Medulla oblongata (tissue), 1 donor: Measurements from ENCODE around the gene NRG2.

Experiments used
- DNase-seq: peaks from one replicate; pipeline ENCODE4 v3.0.0-alpha.2; 2015; ENCODE audit errors: extremely low spot score

The NRG2 gene

DNA sequence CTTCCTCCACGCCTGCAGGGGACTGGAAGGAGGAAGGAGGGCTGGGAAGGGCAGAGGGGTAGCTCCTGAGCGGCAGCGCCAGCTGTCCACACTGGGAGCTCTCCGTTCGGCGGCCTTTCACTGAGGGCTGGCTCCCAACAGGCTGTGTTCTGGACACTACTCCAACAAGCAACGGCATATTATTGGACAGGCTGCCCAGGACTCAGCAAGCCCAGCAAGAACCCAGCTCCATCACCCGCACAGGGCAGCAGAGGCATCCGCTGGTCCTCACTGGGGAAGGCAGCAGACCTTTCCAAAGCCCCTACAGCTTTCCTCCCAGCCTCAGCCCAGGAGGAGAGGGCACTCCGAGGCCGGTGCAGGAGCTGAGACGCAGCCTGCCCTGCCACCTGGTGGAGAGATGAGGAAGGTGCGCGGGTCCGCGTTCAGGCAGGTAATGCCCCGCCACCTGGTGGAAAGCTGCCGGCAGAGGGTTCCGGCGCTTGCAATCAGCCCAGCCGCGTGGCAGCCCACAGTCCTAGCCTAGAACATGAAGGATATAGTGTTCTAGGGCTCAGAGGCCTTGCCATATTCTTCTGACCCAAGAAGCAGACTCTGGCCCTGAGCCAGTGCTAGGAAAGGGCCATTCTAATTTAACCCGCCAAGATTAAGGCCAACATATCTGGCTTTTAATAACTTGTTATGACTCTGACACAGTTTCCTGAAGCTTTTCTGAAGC lies 74.4 kb downstream of the NRG2 start:
- DNase-seq, result peak; percentile 88

DNA sequence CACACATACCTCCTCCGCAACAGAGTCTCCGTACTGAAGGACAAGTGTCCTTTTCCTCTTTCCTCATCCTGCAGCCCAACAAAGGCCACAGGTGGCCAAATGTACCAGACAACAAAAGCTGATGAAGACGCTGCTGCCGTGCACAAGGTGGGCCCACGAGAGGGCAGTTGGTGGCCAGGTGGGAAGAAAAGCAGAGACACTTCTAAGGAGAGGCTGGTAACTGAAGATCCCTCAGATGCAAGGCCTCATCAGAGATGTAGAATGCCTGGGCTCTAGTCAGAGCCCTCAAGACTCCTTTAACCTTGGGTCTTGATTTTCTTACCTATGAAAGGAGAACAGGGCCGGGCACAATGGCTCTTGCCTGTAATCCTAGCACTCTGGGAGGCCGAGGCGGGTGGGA lies 75.7 kb downstream of the NRG2 start:
- DNase-seq, result no peak

DNA sequence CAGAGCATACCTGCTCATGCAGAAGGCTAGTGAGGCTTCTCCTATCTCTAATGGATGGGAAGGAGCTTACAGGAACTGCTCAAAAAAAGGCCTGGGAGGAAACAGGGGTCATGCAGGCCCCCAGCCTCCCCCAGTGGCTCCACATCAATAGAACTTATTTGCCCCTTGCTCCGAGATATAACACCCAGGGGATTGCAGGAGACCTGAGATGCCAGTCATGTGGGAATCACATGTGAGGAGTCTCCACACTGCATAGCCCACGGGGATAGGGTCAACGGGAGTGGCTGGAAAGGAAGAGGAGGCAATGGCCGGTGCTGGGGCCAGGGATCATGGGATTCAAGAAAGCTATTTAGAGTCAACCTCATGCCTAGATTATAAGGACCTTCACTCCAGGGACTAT lies 76.2 kb downstream of the NRG2 start:
- no peak for DNase-seq

DNA sequence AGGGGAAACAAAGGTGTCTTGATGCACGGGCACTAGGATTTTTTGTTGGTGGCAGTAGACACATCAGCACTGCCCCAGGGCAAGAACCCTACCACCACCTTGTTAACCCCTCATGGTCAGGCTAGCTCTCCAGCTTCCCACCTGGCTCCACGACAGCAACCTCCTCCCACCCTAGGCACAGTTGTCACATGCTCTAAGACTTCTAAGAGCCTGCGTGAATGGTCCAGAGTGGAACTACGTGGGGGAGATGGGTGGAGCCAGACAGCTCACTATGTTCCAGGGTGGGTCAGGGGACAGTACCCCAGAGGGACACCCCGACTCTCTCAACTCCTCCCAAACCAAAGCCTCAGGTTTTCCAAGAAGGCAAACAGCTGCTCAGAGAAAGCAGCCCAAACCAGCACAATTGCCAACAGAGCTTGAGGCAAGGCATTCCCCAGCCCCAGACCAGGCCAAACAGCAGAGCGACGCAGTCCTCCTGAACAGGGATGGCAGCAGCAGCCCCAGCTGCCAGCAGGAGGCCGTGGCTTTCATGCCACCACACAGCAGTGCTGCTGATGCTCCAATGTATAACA lies 78.0 kb downstream of the NRG2 start:
- DNase-seq, result no peak

DNA sequence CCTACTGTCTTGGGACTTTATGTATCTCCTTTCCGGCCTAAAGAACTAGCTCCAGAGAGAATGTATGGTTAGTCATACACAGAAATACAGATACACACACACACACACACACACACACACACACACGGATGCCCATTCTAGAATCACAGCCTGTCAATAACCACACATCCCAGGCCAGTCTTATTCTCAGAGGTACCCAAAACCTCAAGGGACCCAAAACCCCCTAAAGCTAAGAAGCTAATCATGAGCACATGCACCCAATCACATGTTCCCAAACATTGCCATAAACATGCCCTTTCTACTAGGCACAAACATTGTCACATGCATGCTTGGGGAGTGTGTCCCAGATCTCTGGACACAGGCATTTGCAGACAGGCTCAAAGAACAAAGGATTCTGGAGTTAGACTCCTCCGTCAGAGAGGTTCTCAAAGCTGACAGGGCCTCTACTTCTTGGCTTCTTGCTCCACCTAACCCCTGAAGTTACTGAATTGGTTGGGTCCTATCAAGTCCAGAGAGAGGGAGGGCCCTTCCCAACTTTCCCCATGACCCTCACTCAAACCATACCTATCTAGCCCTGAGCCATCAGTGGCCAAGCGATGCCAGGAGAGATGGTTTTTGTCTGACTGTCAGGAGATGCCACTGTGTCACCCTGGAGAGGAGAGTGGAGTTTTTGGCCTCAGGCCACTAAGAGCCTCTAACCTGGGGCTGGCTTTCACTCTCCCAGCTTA lies 78.7 kb downstream of the NRG2 start:
- peak; percentile 35 for DNase-seq

DNA sequence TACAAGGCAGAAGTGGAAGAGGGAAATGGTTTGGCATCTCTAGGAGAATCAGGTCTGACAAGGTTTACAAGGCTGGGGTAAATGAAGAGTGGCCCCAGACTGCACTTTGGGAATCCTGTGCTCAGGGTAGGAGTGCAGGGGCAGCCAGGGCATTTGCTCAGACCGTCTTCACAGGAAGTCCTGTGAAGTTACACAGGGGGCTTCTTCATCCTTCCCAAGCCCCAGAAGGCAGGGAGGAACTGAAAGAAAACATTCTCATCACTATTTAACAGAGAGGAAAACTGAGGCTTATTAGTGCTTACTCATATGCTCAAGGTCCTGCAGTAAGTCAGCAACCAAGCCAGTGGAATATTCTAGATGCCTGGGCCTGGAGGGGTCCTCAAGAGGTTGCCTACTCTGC lies 80.7 kb downstream of the NRG2 start:
- DNase-seq, result no peak

DNA sequence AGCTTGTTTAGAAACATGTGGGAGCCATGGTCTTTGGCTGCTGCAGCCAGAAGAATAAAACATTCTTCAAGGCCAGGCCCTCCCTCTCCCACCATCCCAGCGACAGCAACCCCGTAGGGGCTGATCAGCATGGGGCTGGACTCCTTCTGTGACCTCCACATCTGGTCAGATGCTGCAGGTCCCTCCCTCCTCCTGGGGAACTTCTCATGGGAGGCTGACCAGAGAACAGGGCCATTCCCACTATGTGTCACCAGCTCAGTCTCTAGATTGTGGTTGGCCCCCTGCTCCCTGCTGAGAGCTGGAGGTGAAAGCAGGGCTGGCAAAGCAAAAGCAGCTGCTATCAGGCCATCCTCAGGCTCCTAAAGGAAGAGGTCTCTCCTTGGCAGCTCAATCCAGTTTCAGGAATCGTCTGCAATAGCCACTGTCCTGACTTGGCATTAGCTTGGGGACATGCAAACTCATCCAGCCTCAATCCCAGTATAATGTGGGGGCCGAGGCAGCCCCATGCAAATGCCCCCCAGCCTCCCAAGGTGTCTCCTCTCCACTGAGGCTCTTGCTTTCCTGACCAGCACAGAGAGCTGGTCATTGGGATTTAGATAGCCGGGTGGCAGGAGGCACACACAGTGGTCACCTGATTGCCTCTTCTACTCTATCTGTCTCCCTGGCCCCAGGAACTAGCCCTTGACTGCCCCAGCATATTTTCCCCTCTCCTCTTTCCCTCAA lies 81.5 kb downstream of the NRG2 start:
- DNase-seq, result peak; percentile 29

DNA sequence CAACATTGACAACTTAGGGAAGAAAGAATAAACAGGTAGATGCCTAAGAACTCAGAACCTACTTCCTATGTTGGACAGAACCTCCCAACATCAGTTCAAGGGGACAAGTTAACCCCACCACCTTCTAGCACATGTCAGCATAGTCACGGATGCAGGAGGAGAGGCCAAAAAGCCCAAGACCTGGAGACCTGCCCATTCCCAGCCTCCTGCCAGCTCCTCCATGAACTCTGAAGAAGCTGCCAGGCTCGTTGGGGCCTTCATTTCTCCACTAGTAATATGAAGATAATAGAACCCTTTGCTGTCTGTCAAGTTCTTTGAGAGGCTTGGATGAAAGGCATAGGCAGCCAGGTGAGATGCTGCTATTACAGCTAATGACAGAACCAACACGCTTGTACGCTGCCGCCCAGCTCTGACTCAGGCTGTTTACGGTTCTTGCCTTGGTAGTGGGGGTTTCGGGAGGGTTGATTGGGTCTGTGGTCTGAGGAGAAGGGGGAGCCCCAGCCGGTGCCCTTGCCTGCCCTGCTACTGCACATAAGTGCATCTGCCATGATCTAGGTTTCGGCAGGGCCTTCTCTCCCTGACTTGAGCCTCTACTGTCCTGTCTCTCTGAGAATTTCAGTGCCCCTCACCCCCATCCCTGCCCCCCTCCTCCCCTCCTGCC lies 82.2 kb downstream of the NRG2 start:
- no peak for DNase-seq

DNA sequence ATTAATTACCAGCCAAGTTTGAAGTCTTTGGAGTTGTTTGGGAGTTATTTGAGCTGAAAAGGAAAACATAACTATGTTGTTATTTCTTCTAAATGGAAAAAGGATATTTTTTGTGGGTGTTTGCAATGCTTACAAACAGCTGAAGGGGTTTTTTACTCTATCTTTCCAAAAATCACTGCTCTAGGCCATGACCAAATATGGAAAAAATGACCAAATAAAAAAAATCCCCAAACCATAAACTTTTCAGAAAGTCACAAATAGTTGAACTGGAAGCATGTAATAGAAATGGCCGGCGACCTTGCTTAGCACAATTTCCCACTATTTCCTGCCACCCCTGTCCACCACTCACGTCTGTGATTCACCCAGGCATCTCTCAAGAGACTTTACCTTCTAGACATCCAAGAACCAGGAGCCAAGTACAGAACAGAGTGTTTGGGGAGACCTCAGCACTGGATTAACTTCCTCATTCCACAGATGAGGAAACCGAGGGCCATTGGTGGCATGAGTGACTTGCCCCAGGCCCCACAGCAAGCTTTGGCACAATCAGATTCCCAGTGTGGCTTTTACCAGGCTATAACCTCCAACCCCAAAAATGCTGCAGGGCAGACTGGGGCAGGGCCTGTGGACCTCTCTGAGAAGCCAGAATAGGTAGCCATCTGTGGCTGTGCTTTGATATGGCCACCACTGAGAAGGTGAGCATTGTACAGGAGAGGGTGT lies 84.5 kb downstream of the NRG2 start:
- DNase-seq, result no peak

DNA sequence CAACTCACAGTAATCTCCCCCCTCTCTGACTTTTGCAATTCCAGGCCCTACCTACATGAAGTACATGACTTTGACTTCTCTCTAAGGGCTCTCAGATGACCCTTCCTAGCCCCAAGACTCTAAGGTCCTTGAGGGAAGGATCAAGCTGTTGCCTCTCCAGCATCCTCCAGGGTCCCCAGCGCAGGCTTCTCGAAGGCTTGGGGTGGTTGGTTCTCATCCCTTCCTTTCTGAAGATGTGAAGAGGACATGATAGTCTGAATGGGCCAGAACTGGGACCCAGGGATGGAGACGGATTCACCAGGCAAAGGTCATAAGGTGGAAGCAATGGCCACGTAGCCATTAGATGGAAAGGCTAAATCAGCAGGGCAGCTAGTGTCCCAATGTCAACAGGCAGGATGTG lies 86.8 kb downstream of the NRG2 start:
- no peak for DNase-seq

DNA sequence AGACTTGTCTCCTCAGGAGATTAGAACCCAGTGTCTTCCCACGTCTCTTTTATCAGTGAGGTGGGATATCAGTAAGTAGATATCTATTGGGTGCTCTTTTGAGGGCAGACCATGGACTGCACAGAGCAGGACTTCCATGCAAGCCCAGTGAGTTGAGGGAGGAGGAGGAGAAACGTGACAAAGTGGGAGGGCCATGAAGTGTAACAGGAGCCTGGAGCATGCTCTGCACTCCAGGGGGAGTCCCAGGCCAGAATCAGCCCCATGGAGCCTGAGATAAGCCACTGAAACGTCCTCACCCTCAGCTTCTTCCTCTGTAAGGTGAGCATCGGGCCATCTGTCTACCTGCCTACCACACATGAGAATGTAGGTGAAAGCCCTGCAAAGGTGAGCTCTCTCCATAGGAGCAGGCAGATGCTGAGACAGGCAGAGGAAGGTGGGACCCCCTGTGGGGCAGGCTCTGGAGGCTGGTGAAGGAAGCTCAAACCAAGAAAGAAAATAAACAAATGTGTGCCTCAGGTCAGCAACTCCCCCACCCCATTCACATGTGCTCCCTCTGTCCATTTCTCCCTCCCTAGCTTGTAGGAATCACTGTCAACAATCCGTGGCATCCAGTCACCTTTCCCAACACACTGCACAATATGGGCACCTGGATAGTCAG lies 87.4 kb downstream of the NRG2 start:
- no peak for DNase-seq

DNA sequence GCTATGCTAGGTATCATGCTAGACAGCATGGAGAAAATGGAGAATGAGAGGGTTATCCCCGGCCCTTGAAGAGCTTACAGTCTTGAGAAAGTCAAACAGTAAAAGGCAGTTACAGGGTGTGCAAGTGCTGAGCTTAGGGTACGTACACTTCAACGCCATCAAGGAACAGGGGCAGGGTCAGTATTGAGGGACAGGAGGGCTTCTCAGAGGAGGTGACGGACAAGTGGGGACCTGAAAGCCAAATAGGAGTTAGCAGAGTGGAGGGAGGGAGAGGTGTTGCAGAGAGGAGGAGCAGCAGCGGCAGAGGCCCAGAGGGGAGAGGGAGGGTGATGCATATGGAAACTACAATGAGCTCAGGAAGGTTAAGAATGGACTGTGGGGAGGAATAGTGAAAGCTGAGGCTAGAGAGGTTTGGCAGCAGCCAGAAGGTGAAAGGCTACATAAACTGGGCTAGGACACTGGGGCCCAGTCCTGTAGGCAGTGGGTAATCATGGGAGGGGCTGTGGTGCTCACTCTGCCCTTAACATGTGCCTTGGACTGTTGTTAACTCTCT lies 88.0 kb downstream of the NRG2 start:
- no peak for DNase-seq

DNA sequence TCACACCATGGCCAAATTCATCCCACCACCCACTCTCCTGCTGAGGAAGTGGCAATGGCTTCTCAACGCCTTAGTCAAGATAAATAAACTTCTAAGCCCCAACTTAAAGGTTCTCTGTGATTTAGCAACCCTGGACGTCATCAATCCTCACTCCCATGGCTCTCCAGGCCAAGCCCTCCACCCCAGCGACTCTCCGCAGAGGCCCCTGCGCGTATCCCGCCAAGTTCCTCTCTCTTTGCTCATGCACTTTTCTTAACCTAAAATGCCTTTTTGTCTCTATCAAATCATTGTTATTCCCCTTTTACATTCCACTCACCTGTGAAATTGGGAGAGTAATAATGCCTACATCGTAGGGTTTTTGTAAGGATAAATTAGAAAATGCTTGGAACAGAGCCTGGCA lies 88.6 kb downstream of the NRG2 start:
- no peak for DNase-seq

DNA sequence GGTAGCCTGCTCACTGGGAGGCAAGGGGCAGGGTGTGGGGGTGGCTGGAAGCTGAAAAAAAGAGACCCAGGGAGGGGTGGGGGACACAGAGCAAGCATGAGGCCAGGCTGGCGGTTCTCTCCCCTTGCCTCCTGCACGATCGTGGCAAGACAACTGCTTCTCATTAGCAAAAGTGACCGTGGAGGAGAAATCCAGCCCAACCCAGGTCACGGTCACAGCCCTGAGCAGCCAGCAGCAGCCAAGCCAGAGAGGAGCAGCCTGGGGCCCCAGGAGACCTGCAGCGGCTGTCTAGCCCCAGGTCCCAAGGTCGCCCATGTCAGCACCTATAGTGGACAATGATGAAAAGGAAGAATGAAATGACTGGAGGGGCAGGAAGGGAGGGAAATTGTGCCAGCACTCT lies 89.1 kb downstream of the NRG2 start:
- DNase-seq, result no peak

DNA sequence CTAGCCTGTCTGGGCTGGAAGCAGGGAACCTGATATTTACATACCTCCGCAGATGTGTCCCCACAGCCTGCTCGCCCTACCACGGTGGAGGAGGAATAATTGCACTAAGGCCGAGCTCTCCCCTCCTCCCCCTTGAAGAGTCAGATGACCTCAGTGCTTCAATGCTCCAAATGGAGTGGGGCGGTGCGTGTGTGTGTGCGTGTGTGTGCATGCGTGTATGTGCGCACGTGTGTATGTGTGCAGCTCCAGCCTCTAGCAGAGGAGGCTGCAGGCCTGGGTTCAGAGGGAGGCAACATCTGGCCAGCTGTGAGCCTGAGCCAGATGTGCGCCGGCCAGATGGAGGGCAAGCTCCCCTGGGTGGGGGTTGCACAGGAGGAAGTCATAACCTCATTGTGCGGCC lies 90.5 kb downstream of the NRG2 start:
- no peak for DNase-seq

DNA sequence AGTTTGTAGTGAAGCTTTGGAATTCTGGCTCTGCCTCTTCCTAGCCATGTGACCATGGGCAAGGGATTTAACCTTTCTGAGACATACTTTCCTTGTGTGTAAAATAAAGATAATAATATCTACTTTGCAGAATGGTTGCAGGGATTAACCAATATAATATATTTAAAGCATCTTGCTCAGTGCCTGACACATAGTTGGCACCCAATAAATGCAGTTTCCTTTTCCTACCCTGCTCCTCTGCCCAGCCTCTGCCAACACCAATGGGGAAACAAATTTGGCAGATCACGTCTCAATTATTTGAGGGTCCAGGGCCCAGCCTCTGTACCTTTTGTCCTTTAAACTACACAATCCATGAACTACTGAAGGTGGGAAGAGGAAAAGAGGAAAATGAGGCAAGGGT lies 91.1 kb downstream of the NRG2 start:
- no peak for DNase-seq

DNA sequence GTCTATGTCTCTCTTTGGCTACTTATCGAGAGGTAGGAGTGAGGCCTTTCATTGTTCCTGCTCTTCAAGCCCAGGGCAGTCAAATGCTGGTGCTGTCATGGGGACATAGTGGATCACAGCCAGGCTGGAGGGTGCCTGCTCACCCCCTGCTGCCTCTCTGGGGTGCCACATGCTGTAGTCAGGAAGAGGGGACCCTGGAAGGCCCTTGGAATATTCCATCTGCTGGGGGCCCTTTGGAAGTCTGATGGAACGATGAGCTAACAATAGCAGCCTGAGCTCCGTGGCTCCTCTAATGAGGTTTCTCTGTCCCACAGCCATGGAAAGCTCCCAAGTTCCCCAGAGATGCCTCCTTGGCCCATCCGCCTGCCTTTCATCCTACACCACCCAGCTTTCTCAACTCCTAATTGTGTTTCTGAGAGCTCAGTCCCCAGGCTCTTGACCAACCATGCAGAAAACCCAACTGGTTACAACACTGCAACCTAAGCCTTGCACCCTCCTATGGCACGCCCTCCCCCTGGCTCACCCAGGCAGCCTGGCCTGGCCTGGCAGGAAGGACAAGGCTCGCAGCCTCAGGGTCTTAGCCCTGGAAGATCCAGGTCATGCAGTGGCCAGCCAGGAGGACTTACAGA lies 91.7 kb downstream of the NRG2 start:
- peak; percentile 26 for DNase-seq

DNA sequence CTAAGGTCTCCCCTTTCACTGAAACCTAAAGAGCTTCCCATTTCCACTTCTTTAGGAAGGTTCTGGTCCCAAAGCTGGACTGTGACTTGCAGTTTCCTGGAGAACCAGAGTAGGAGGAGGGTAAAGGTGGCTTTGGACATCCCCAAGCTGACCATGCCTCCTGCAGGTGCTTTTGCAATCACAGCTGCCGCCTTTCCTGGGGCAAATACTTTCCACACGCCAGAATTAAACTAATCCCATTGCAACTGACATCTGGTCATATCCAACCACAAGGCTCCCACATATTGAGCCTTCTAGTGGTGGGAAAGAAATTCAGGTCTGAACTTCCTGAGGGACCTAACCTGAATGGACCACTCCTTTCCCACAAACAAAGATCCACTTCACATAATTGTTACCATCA lies 92.7 kb downstream of the NRG2 start:
- DNase-seq, result no peak

DNA sequence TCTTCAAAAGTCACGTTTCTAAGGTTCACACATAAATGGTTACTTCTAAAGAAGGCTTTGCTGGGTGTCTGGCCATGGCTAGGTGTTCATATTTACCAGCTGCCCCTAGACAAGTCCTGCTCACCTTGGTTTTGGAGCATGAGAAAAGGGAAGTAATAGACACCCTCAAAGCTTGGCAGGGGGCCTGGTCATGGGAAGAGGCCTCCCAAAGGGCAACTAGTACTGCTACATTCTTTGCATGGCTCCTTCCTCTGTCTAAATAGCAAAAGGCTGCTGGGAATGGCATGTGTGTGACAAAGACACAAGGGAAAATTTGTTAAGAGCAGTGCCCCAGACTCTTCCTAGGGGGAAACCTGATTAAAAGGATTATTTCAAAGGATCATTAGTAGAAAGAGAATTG lies 93.4 kb downstream of the NRG2 start:
- DNase-seq, result peak; percentile 67

DNA sequence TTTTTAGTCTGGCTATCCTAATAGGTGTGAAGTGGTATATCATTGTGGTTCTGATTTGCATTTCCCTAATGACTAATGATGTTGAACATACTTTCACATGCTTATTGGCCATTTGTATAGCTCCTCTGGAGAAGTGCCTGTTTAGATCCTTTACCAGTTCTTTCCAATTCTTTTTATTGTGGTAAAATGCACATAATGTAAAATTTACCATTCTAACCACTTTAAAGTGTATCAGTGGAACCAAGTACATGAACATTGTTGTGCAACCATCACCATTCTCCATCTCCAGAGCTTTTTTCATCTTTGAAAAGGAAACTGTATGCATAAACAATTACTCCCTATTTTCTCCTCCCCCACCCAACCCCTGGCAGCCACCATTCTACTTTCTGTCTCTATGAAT lies 95.4 kb downstream of the NRG2 start:
- no peak for DNase-seq
